ENCODE results near the gene EPB41L4B.

The EPB41L4B gene

GRCh38 chr9:109267555-109267954 lies 53.3 kb downstream of the EPB41L4B start:
- DNase-seq = no peak

GRCh38 chr9:109264877-109265587 lies 55.8 kb downstream of the EPB41L4B start:
- no peak for DNase-seq

- no peak for DNase-seq
Observed at GRCh38 chr9:109263358-109263757, 57.5 kb downstream of the EPB41L4B start.

GRCh38 chr9:109258481-109259302 lies 62.2 kb downstream of the EPB41L4B start:
- DNase-seq = peak; percentile 71

- no peak for DNase-seq
Observed at GRCh38 chr9:109256336-109256735, 64.5 kb downstream of the EPB41L4B start.

GRCh38 chr9:109255394-109255793 lies 65.5 kb downstream of the EPB41L4B start:
- no peak for DNase-seq

- no peak for DNase-seq
Observed at GRCh38 chr9:109254317-109254716, 66.5 kb downstream of the EPB41L4B start.

GRCh38 chr9:109253637-109254284 lies 67.1 kb downstream of the EPB41L4B start:
- no peak for DNase-seq

- DNase-seq = no peak
Observed at GRCh38 chr9:109253241-109253636, 67.6 kb downstream of the EPB41L4B start.

GRCh38 chr9:109252291-109252690 lies 68.6 kb downstream of the EPB41L4B start:
- no peak for DNase-seq

GRCh38 chr9:109251776-109252106 lies 69.1 kb downstream of the EPB41L4B start:
- no peak for DNase-seq

GRCh38 chr9:109251080-109251775 lies 69.6 kb downstream of the EPB41L4B start:
- DNase-seq = no peak

GRCh38 chr9:109250771-109251079 lies 70.1 kb downstream of the EPB41L4B start:
- no peak for DNase-seq

GRCh38 chr9:109250311-109250741 lies 70.5 kb downstream of the EPB41L4B start:
- no peak for DNase-seq

- DNase-seq = no peak
Observed at GRCh38 chr9:109249615-109250014, 71.2 kb downstream of the EPB41L4B start.

GRCh38 chr9:109248133-109248581 lies 72.7 kb downstream of the EPB41L4B start:
- no peak for DNase-seq

- no peak for DNase-seq
Observed at GRCh38 chr9:109247228-109247627, 73.6 kb downstream of the EPB41L4B start.

GRCh38 chr9:109246533-109246932 lies 74.3 kb downstream of the EPB41L4B start:
- no peak for DNase-seq

- DNase-seq = no peak
Observed at GRCh38 chr9:109245310-109245897, 75.5 kb downstream of the EPB41L4B start.

- peak; percentile 71 for DNase-seq
Observed at GRCh38 chr9:109244179-109245132, 76.4 kb downstream of the EPB41L4B start.

- DNase-seq = no peak
Observed at GRCh38 chr9:109242741-109243140, 78.1 kb downstream of the EPB41L4B start.

- no peak for DNase-seq
Observed at GRCh38 chr9:109242014-109242413, 78.8 kb downstream of the EPB41L4B start.

Measured in NCI-H1694 (cell line).